GM19324 (cell line): ENCODE results near the gene FES.
"Not testable (repeated sequence)": the region's sequence is repeated elsewhere in the genome, so short reads cannot be mapped to it uniquely, and the experiment has no call there.

Source experiments
- ATAC-seq: cut with Tn5 transposase; IDR thresholded peaks from one replicate; pipeline ENCODE4 v1.9.1; 2021; ENCODE audit warnings: mild to moderate bottlenecking, moderate library complexity; ENCODE audit not compliant: unreplicated experiment, low FRiP score

FES gene

GRCh38 chr15:90924375-90924774 is 40.1 kb downstream of the FES start:
- ATAC-seq, result peak; percentile 49

GRCh38 chr15:90926766-90927165 is 42.5 kb downstream of the FES start:
- not testable (repeated sequence) for ATAC-seq

- ATAC-seq, result not testable (repeated sequence)
Measured at GRCh38 chr15:90928106-90928505, 43.8 kb downstream of the FES start.

- no peak for ATAC-seq
Measured at GRCh38 chr15:90929246-90930019, 45.1 kb downstream of the FES start.

GRCh38 chr15:90930861-90931574 is 46.7 kb downstream of the FES start:
- ATAC-seq, result no peak

GRCh38 chr15:90931575-90931827 is 47.2 kb downstream of the FES start:
- ATAC-seq, result no peak

GRCh38 chr15:90931828-90932659 is 47.7 kb downstream of the FES start, which contains the start of gene HDDC3:
TSS of gene HDDC3 (minus strand) at chr15:90932549. CDS start at chr15:90932540, 9 bp downstream.
- ATAC-seq, result peak; percentile 49

- ATAC-seq, result no peak
Measured at GRCh38 chr15:90932660-90932991, 48.3 kb downstream of the FES start.

GRCh38 chr15:90933301-90933700 is 49.0 kb downstream of the FES start:
- no peak for ATAC-seq

GRCh38 chr15:90934256-90934948 is 50.1 kb downstream of the FES start:
- ATAC-seq, result no peak

GRCh38 chr15:90934949-90935751 is 50.8 kb downstream of the FES start, which contains the start of gene UNC45A:
TSS of gene UNC45A (plus strand) at chr15:90935285. CDS start at chr15:90935325, 40 bp downstream.
- ATAC-seq, result peak; percentile 61

- no peak for ATAC-seq
Measured at GRCh38 chr15:90936823-90937222, 52.5 kb downstream of the FES start.

GRCh38 chr15:90938261-90938660 is 54.0 kb downstream of the FES start:
- no peak for ATAC-seq

- no peak for ATAC-seq
Measured at GRCh38 chr15:90939756-90940155, 55.5 kb downstream of the FES start.

GRCh38 chr15:90941038-90941437 is 56.7 kb downstream of the FES start:
- no peak for ATAC-seq

- no peak for ATAC-seq
Measured at GRCh38 chr15:90942354-90943120, 58.2 kb downstream of the FES start.

- ATAC-seq, result no peak
Measured at GRCh38 chr15:90945091-90945490, 60.8 kb downstream of the FES start.
